Measurements from ENCODE around the gene EXTL1. TPM values are rescaled to one million over a fixed set of nuclear protein-coding genes. Genes with fewer than 3 reads are reported as not detected.

Gene EXTL1
- total RNA-seq, 4 donors from 2014 or later: 0.33 to 2.1 (median 0.97) TPM; not detected in 1

DNA sequence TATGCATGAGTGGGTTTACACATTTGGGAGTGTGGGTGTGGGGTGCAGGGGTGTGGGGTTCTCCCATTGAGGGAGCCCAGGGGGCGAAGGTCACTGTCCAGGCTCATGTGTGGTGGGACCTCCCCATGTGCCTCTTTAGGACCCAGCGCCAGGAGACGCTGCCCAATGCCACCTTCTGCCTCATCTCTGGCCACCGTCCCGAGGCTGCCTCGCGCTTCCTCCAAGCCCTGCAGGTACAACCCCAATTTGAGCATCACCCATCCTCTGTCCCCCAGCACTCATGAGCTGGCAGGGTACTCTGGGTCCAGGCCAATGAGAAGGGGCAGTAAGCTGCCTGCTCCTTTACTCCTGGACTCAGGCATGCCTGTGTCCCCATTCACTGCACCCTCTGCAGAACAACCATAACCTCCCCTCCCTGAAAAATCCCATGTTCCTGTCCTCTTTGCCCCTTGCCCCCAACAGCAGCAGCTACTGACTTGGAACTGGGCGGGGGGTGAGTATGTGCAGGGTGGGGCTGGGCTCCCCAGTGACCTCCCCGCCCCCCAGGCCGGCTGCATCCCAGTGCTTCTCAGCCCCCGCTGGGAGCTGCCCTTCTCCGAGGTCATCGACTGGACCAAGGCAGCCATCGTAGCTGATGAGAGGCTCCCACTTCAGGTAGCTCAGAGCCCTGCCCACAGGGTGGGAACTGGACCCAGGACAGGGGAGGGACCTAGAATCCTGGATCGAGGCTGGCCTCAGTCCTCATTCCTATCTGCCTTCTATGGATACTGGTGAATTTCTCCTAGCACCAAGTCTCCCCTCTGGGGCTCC lies 7.7 kb downstream of the EXTL1 start:
- intact Hi-C loops (cut with DNase I): no loop called here

DNA sequence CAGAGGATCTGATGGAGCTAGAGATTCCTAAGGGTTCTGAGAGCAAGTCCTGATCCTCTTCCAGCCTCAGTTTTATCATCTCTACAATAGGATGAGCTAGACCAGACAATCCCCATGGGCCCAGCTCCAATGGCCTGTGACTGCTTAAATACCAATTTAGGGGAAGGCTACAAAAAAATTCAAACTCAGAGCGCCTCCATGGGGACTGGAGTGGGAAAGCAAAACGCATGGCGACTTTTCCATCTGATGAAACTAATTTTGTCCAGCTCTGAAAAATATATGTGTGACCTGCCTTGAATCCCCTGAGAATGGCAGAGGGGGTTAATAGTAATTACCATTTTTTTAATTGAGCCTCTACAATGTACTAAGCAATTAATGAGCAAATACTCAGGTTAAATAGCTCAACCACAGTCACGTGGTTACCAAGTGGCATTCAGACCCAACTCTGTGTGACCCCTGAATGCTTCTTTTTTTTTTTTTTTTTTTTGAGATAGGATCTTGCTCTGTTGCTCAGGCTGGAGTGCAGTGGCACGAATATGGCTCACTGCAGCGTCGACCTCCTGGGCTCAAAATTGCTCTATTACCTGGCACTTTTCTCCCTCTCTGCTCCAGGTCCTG lies 8.4 kb downstream of the EXTL1 start:
- Histone ChIP-seq H3K4me1 (peaks cover 6 to 8% (median 7%) of the 10 kb centered on the region in 4 donors), H3K9me3 (no peaks in the 10 kb centered on the region), H3K4me3 (no peak overlapping the region), H3K27me3 (peaks cover 0 to 18% (median 0%) of the 10 kb centered on the region in 4 donors), H3K36me3 (no peaks in the 10 kb centered on the region), H3K27ac (replicated peaks in 1 of 4) (no peak overlapping the region)
- intact Hi-C loops (cut with DNase I): no loop called here
- DNase-seq (ENCODE audit: extremely low spot score): no peak
- 92% methylated on average over 7 of the region's 7 CpGs for WGBS
- TF ChIP-seq EP300 (IDR thresholded peaks at IDR 0.05) (no peak), POLR2A (IDR thresholded peaks at IDR 0.05; ENCODE audit: low read depth) (no peak), POLR2AphosphoS5 (IDR thresholded peaks at IDR 0.05) (no peak)
- TF ChIP-seq, protein P1, sequence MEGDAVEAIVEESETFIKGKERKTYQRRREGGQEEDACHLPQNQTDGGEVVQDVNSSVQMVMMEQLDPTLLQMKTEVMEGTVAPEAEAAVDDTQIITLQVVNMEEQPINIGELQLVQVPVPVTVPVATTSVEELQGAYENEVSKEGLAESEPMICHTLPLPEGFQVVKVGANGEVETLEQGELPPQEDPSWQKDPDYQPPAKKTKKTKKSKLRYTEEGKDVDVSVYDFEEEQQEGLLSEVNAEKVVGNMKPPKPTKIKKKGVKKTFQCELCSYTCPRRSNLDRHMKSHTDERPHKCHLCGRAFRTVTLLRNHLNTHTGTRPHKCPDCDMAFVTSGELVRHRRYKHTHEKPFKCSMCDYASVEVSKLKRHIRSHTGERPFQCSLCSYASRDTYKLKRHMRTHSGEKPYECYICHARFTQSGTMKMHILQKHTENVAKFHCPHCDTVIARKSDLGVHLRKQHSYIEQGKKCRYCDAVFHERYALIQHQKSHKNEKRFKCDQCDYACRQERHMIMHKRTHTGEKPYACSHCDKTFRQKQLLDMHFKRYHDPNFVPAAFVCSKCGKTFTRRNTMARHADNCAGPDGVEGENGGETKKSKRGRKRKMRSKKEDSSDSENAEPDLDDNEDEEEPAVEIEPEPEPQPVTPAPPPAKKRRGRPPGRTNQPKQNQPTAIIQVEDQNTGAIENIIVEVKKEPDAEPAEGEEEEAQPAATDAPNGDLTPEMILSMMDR (IDR thresholded peaks at IDR 0.05): no peak

More for the DNA sequence above, 7.7 kb downstream of the EXTL1 start:
- Histone ChIP-seq H3K9me3 (no peaks in the 10 kb centered on the region), H3K36me3 (no peaks in the 10 kb centered on the region), H3K4me1 (peaks cover 0 to 2% (median under 1%) of the 10 kb centered on the region in 4 donors), H3K4me3 (no peak overlapping the region), H3K27ac (replicated peaks in 1 of 4) (no peak overlapping the region), H3K27me3 (peaks cover 0 to 18% (median 0%) of the 10 kb centered on the region in 4 donors)
- WGBS: 80% methylated on average over 15 of the region's 15 CpGs
- TF ChIP-seq POLR2A (IDR thresholded peaks at IDR 0.05; ENCODE audit: low read depth) (no peak), EP300 (IDR thresholded peaks at IDR 0.05) (no peak), POLR2AphosphoS5 (IDR thresholded peaks at IDR 0.05) (no peak)
- TF ChIP-seq, protein P1 (IDR thresholded peaks at IDR 0.05): no peak
- no peak for DNase-seq (ENCODE audit: extremely low spot score)

DNA sequence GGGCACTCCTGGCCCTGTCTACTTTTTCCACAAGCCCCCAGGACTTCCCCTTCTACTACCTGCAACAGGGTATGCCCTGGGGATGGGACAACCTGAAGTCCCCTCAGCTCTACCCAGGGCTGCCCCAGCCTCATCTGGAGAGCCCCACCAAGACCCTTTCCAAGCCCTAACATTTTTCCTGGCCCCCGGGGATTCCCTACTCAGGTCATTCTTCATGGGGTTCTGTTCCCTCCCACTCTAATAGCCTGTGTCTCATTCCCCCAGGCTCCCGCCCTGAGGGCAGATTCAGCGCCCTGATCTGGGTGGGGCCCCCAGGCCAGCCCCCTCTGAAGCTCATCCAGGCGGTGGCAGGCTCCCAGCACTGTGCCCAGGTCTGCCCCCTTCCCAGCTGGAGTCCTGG lies 9.6 kb downstream of the EXTL1 start:
- Histone ChIP-seq H3K4me1 (peaks cover 10 to 16% (median 12%) of the 10 kb centered on the region in 4 donors), H3K9me3 (no peaks in the 10 kb centered on the region), H3K27ac (replicated peaks in 1 of 4) (no peak overlapping the region), H3K27me3 (peaks cover 0 to 18% (median 0%) of the 10 kb centered on the region in 4 donors), H3K4me3 (no peak overlapping the region), H3K36me3 (no peaks in the 10 kb centered on the region)
- TF ChIP-seq POLR2AphosphoS5 (IDR thresholded peaks at IDR 0.05) (no peak), EP300 (IDR thresholded peaks at IDR 0.05) (no peak), POLR2A (IDR thresholded peaks at IDR 0.05; ENCODE audit: low read depth) (no peak)
- TF ChIP-seq, protein P1 (IDR thresholded peaks at IDR 0.05): no peak
- intact Hi-C loops (cut with DNase I): no loop called here
- WGBS: 93% methylated on average over 3 of the region's 4 CpGs
- no peak for DNase-seq (ENCODE audit: extremely low spot score)

DNA sequence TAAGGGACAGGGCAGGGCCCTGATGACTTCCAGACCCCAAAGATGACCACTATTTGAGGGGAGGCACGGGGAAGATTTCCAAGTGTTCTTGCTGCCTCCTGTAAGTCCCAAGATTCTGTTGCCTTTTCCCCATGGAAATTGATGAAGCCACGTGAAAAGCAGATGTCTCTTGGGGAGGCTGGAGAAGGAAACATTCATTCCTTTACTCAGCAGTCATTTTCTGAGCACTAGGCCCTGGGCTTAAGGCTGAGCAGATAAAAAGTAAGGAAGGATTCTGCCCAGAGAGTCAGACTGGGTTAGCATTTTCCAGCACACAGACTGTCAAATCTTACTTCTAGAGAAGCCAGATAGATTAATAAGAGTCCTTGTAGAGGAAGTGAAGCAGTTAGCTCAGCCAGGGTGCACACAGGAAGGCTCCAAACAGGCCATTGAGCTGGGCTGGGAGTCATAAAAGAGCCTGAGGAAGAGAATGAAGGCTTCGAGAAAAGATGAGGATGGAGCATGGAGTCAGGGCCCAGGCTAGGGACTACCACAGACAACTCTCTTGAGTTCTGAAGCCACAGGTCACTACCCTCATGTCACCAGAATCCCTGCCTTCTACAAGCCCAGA lies 10.1 kb downstream of the EXTL1 start:
- intact Hi-C loops (cut with DNase I): no loop called here
- Histone ChIP-seq H3K27ac (replicated peaks in 1 of 4) (no peak overlapping the region), H3K36me3 (no peaks in the 10 kb centered on the region), H3K4me1 (peaks cover 13 to 21% (median 17%) of the 10 kb centered on the region in 4 donors), H3K27me3 (peaks cover 0 to 23% (median 0%) of the 10 kb centered on the region in 4 donors), H3K9me3 (no peaks in the 10 kb centered on the region), H3K4me3 (no peak overlapping the region)
- no peak for DNase-seq (ENCODE audit: extremely low spot score)
- 79% methylated on average over 3 of the region's 3 CpGs for WGBS
- TF ChIP-seq POLR2AphosphoS5 (IDR thresholded peaks at IDR 0.05) (no peak), POLR2A (IDR thresholded peaks at IDR 0.05; ENCODE audit: low read depth) (no peak), EP300 (IDR thresholded peaks at IDR 0.05) (no peak)
- TF ChIP-seq, protein P1 (IDR thresholded peaks at IDR 0.05): no peak

All from esophagus muscularis mucosa (tissue), 4 donors.